Mononuclear cell (primary cell): ENCODE results near the gene ACACA. TPM values are rescaled to one million over a fixed set of nuclear protein-coding genes. Genes with fewer than 3 reads are reported as not detected.
"Not testable (repeated sequence)": the region's sequence is repeated elsewhere in the genome, so short reads cannot be mapped to it uniquely, and the experiment has no call there.

Experiments used
- H3K27me3 ChIP-seq: 2 replicates; pipeline ENCODE4 v1.6.0; 2011; ENCODE audit warnings: low read length, control low read depth; ENCODE audit not compliant: insufficient read depth
- H3K4me1 ChIP-seq: 2 replicates; pipeline ENCODE4 v1.5.1; 2011; ENCODE audit warnings: mild to moderate bottlenecking, low read length, control low read depth; ENCODE audit not compliant: insufficient read depth
- H3K4me3 ChIP-seq: 2 replicates; pipeline ENCODE4 v1.5.1; 2011; ENCODE audit warnings: mild to moderate bottlenecking, low read length, moderate library complexity
- H3K9me3 ChIP-seq: 2 replicates; pipeline ENCODE4 v1.5.1; 2011; ENCODE audit warnings: low read depth, mild to moderate bottlenecking, control low read depth, low read length
- total RNA-seq: library from RNA; depleted of rRNA; stranded (reverse); fragments of >200 nt; gene quantifications from one replicate; pipeline ENCODE4 v1.2.3, GENCODE V29; 2012

The ACACA gene
- total RNA-seq, 1 donor = 21.9 TPM

GRCh38 chr17:37146086-37147064 lies 260.3 kb downstream of the ACACA start:
- Histone ChIP-seq H3K27me3 (no peaks in the 10 kb centered on the region), H3K4me1 (no peaks in the 10 kb centered on the region), H3K4me3 (no peak overlapping the region), H3K9me3 (no peaks in the 10 kb centered on the region)

- Histone ChIP-seq H3K27me3 (no peaks in the 10 kb centered on the region), H3K4me3 (no peak overlapping the region), H3K9me3 (no peaks in the 10 kb centered on the region), H3K4me1 (no peaks in the 10 kb centered on the region)
Observed at GRCh38 chr17:37144075-37144701, 262.4 kb downstream of the ACACA start.

- not testable (repeated sequence) for H3K4me1 ChIP-seq, H3K4me3 ChIP-seq, H3K27me3 ChIP-seq, H3K9me3 ChIP-seq
Observed at GRCh38 chr17:37143558-37143957, 263.1 kb downstream of the ACACA start.

- Histone ChIP-seq H3K4me3 (no peak overlapping the region), H3K4me1 (no peaks in the 10 kb centered on the region), H3K27me3 (no peaks in the 10 kb centered on the region), H3K9me3 (no peaks in the 10 kb centered on the region)
Observed at GRCh38 chr17:37142294-37142896, 264.2 kb downstream of the ACACA start.

- no peaks in the 10 kb centered on the region for H3K9me3 ChIP-seq
- H3K4me1 ChIP-seq = no peaks in the 10 kb centered on the region
- no peak overlapping the region for H3K4me3 ChIP-seq
- no peaks in the 10 kb centered on the region for H3K27me3 ChIP-seq
Observed at GRCh38 chr17:37138571-37139120, 268.0 kb downstream of the ACACA start.

- H3K4me3 ChIP-seq = no peak overlapping the region
- H3K27me3 ChIP-seq = no peaks in the 10 kb centered on the region
- H3K4me1 ChIP-seq = no peaks in the 10 kb centered on the region
- no peaks in the 10 kb centered on the region for H3K9me3 ChIP-seq
Observed at GRCh38 chr17:37137906-37138514, 268.6 kb downstream of the ACACA start.

GRCh38 chr17:37137070-37137610 lies 269.5 kb downstream of the ACACA start:
- H3K4me3 ChIP-seq = no peak overlapping the region
- no peaks in the 10 kb centered on the region for H3K27me3 ChIP-seq
- H3K9me3 ChIP-seq = no peaks in the 10 kb centered on the region
- no peaks in the 10 kb centered on the region for H3K4me1 ChIP-seq

GRCh38 chr17:37135576-37135975 lies 271.1 kb downstream of the ACACA start:
- no peaks in the 10 kb centered on the region for H3K9me3 ChIP-seq
- no peaks in the 10 kb centered on the region for H3K27me3 ChIP-seq
- no peaks in the 10 kb centered on the region for H3K4me1 ChIP-seq
- H3K4me3 ChIP-seq = no peak overlapping the region

- Histone ChIP-seq H3K4me1 (no peaks in the 10 kb centered on the region), H3K9me3 (no peaks in the 10 kb centered on the region), H3K4me3 (no peak overlapping the region), H3K27me3 (no peaks in the 10 kb centered on the region)
Observed at GRCh38 chr17:37134050-37134449, 272.6 kb downstream of the ACACA start.

- Histone ChIP-seq H3K4me1 (no peaks in the 10 kb centered on the region), H3K4me3 (no peak overlapping the region), H3K9me3 (no peaks in the 10 kb centered on the region), H3K27me3 (no peaks in the 10 kb centered on the region)
Observed at GRCh38 chr17:37133136-37133535, 273.5 kb downstream of the ACACA start.

- no peaks in the 10 kb centered on the region for H3K4me1 ChIP-seq
- no peak overlapping the region for H3K4me3 ChIP-seq
- no peaks in the 10 kb centered on the region for H3K27me3 ChIP-seq
- no peaks in the 10 kb centered on the region for H3K9me3 ChIP-seq
Observed at GRCh38 chr17:37131669-37132611, 274.7 kb downstream of the ACACA start.

- H3K4me3 ChIP-seq = no peak overlapping the region
- no peaks in the 10 kb centered on the region for H3K27me3 ChIP-seq
- no peaks in the 10 kb centered on the region for H3K9me3 ChIP-seq
- no peaks in the 10 kb centered on the region for H3K4me1 ChIP-seq
Observed at GRCh38 chr17:37130984-37131446, 275.6 kb downstream of the ACACA start.

GRCh38 chr17:37124821-37125173 lies 281.8 kb downstream of the ACACA start:
- H3K9me3 ChIP-seq = no peaks in the 10 kb centered on the region

More at GRCh38 chr17:37124821-37125173, 281.8 kb downstream of the ACACA start:
- no peaks in the 10 kb centered on the region for H3K27me3 ChIP-seq
- peaks cover 7% of the 10 kb centered on the region for H3K4me1 ChIP-seq
- no peak overlapping the region for H3K4me3 ChIP-seq
